Stimulated activated naive CD8-positive, alpha-beta T cell treated with anti-CD3 and anti-CD28 coated beads, Interleukin-15, Interleukin-2, amounts not matched to agents 100 ng/mL and 50 ng/mL, for 24 hours (primary cell): ENCODE data around the gene FMO1.
A peak's percentile ranks its signal among the peaks of the same experiment; 100 is the strongest.
"Not testable (repeated sequence)": the region's sequence is repeated elsewhere in the genome, so short reads cannot be mapped to it uniquely, and the experiment has no call there.

Experiments used
- H3K27ac Mint-ChIP-seq: one replicate; pipeline ENCODE4 v1.8.0; 2021; ENCODE audit warnings: mild to moderate bottlenecking, mixed read lengths
- H3K27me3 Mint-ChIP-seq: one replicate; pipeline ENCODE4 v1.8.0; 2021; ENCODE audit warnings: mixed read lengths
- H3K36me3 Mint-ChIP-seq: one replicate; pipeline ENCODE4 v1.8.0; 2021; ENCODE audit warnings: low read depth, mixed read lengths
- H3K4me1 Mint-ChIP-seq: one replicate; pipeline ENCODE4 v1.8.0; 2021; ENCODE audit warnings: low read depth, mixed read lengths
- H3K4me3 Mint-ChIP-seq: one replicate; pipeline ENCODE4 v1.8.0; 2021; ENCODE audit warnings: mild to moderate bottlenecking, mixed read lengths
- H3K9me3 Mint-ChIP-seq: one replicate; pipeline ENCODE4 v1.8.0; 2021; ENCODE audit warnings: mixed read lengths

Gene FMO1

DNA sequence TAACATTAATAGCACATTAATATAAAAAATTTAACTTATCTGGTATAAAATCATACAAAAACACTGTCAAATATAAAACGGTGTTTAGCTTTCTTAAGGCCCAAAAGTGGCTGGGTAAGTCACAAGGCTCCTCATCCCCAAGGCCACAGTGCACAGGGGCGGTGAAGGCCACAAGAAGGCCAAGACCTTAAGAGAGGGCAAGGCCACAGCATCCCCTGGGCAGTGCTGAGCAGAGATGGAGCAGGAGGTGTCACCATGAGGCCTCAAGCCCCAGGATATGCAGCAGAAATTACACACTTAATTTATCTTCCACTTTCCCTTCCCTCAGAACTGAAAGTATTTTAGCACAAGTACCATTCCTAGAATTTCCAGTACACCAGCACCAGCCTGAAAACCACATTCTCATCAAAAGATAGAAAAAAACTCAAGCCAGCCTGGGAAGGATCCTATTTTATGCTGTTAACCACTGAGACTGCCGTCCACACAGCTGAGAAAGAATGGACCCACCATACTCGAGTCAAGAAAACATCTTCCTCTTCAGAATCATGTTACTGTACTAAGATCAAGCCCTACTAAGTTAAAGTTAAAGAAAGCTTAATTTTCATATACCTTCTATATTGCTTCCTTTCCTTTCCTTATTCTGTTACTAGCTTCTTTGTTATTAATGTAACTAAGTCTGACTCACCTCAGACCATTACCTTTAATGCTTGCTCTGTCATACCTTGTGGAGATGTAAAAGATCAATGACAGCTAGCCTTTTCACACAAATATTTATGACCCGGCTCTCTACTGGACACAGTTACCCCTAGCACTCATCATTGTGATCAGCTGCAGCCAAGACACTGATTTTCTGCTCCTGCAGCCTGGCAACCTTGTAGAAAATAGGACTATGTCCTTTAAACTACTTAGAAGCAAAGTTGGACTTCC is 26.4 kb upstream of the FMO1 start:
- no peaks in the 10 kb centered on the region for H3K9me3 Mint-ChIP-seq
- no peak overlapping the region for H3K27ac Mint-ChIP-seq
- no peak overlapping the region for H3K4me3 Mint-ChIP-seq

DNA sequence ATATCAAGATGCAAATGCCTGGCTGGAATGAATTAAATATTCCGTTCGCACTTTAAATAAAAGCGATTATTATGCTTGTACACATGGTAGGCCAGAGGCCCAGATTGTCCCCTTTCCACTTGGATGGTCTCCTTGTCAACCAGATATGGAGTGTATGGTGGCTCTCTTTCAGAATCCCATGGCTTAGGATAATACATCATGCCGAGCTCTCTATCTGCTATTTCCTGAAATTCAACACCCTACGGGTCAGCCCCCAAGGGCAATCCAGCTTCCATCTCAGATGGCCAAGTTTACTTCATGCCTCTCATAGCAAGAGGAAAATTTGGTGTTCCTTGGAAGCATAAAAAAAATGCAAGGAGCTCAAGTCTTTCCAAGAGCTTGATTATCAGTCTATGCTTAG is 25.4 kb upstream of the FMO1 start:
- Mint-ChIP-seq H3K4me3 (no peak overlapping the region), H3K36me3 (no peaks in the 10 kb centered on the region), H3K9me3 (no peaks in the 10 kb centered on the region), H3K4me1 (no peaks in the 10 kb centered on the region), H3K27ac (no peak overlapping the region), H3K27me3 (peaks cover 3% of the 10 kb centered on the region)

More for the DNA sequence above, 26.4 kb upstream of the FMO1 start:
- H3K4me1 Mint-ChIP-seq: no peaks in the 10 kb centered on the region
- H3K27me3 Mint-ChIP-seq: peaks cover 6% of the 10 kb centered on the region
- no peaks in the 10 kb centered on the region for H3K36me3 Mint-ChIP-seq

DNA sequence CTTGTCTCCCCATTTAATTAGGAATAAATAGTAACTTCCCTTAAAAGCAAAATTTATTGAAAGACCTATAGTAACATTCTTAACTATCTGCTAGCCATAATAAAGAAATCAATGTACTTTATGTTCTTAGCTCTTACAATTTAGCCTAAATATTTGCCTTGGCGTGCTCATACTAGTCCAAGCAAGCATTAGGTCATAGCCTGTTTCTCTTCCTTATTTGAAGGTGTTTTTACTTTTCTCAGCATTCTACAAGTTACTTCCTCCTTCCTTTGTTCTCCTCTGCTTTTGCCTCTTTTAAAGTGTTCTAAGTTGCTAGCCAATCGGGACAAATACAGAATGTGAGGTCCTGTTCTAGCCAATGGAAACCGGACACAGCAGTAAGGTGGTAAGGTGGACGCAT is 24.0 kb upstream of the FMO1 start:
- H3K4me3 Mint-ChIP-seq, H3K27ac Mint-ChIP-seq: not testable (repeated sequence)

DNA sequence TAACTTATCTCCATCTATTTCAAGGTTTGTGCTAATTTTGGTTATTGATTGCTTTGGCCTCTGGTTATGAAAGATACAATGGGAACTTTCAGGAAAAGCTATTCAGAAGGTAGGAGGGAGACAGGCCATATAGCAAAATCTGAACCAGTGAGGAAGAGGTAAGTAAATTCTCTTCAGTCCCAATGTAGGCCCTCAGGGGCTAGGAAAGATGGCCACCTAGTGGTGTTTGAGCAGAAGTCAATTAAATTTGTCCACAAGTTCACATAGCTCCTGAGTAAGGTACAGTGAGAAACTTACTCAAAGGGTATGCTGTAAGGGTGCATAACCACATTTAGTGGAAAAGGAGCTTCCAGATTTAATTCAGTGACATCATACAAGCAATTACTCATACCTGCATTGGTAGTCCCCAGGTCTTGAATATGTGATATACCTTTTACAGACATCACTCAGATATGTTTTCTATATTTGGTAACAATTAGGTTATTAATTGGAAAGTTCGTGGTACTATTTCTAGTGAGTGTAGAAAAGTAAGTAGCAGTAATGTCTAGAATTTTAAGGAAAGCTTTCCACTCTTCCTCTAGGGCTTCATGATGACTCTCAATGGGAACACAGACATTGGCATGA is 21.4 kb upstream of the FMO1 start:
- H3K27me3 Mint-ChIP-seq: peaks cover 4% of the 10 kb centered on the region
- H3K4me1 Mint-ChIP-seq: no peaks in the 10 kb centered on the region
- H3K36me3 Mint-ChIP-seq: no peaks in the 10 kb centered on the region
- no peak overlapping the region for H3K27ac Mint-ChIP-seq
- no peaks in the 10 kb centered on the region for H3K9me3 Mint-ChIP-seq
- H3K4me3 Mint-ChIP-seq: no peak overlapping the region

More for the DNA sequence above, 24.0 kb upstream of the FMO1 start:
- H3K36me3 Mint-ChIP-seq, H3K4me1 Mint-ChIP-seq, H3K27me3 Mint-ChIP-seq, H3K9me3 Mint-ChIP-seq: not testable (repeated sequence)

DNA sequence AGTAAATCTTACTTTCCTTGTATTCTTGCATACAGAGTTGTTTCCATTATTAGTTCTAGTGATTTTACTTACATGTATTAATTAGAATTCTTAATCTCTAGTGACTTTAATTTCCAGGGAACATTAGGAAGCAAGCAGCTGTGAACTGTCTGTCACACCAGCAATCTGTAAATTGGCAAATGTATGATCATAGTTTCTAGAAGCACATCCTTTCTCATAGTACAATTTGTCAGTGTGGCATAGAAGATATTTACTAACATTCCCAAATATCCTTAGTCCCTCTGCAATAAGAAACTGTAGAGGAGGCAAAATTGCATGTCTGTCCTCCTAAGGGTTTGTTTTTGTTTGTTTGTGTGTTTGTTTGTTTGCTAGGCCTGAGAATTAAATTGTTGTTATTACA is 17.0 kb upstream of the FMO1 start:
- Mint-ChIP-seq H3K4me3 (no peak overlapping the region), H3K4me1 (no peaks in the 10 kb centered on the region), H3K27ac (no peak overlapping the region), H3K9me3 (no peaks in the 10 kb centered on the region), H3K27me3 (peaks cover 13% of the 10 kb centered on the region), H3K36me3 (no peaks in the 10 kb centered on the region)

DNA sequence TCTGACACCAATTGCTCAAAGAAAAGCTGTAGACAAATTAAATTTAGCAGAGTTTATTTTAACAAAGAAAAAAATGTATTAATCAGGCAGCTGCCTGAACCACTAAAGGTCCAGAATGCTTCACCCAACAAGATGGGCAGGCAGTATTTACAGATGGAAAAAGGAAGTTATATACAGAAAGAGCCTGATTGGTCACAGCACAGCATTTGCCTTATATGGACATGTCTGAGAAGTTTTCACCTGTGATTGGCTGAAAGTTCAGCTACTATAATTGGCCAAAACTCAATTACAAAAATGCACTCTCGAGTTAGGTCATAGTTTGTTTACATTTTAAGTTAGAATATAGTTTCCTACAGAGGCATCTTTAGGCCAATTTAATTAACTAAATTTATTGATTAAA is 15.1 kb upstream of the FMO1 start:
- Mint-ChIP-seq H3K4me1 (no peaks in the 10 kb centered on the region), H3K9me3 (no peaks in the 10 kb centered on the region), H3K27me3 (peaks cover 17% of the 10 kb centered on the region), H3K27ac (no peak overlapping the region), H3K36me3 (no peaks in the 10 kb centered on the region), H3K4me3 (no peak overlapping the region)

DNA sequence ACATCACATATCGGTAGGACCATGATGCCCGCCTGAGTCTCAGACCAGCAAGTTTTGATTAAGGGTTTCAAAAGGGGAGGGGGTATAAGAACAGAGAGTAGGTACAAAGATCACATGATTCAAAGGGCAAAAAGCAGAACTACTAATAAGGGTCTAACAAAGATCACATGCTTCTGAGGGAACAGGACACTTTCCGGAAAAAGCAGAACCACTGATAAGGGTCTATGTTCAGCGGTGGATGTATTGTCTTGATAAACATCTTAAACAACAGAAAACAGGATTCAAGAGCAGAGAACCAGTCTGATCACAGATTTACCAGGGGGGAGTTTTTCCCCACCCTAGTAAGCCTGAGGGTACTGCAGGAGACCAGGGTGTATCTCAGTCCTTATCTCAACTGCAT is 12.1 kb upstream of the FMO1 start:
- H3K27me3 Mint-ChIP-seq: peaks cover 27% of the 10 kb centered on the region
- not testable (repeated sequence) for H3K4me1 Mint-ChIP-seq, H3K4me3 Mint-ChIP-seq, H3K36me3 Mint-ChIP-seq, H3K9me3 Mint-ChIP-seq, H3K27ac Mint-ChIP-seq

DNA sequence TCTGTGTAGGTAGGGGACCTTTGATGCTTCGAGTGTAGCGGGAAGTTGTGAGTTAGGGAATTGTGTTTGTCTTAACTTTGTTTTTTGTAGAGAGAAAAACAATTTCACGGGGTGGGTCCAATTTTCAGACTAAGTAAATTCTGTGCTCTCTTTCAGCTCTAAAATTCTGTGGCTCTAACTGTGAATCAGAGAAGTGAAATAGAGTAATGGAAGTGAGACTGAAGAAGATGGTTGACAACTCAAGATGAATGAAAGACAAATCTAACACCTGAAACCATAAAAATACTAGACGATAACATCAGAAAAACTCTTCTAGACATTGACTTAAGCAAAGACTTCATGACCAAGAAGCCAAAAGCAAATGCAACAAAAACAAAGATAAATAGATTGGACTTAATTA is 4.4 kb upstream of the FMO1 start:
- H3K9me3 Mint-ChIP-seq: no peaks in the 10 kb centered on the region
- no peak overlapping the region for H3K4me3 Mint-ChIP-seq
- no peak overlapping the region for H3K27ac Mint-ChIP-seq
- H3K36me3 Mint-ChIP-seq: no peaks in the 10 kb centered on the region
- H3K4me1 Mint-ChIP-seq: no peaks in the 10 kb centered on the region
- H3K27me3 Mint-ChIP-seq: peaks cover 27% of the 10 kb centered on the region

DNA sequence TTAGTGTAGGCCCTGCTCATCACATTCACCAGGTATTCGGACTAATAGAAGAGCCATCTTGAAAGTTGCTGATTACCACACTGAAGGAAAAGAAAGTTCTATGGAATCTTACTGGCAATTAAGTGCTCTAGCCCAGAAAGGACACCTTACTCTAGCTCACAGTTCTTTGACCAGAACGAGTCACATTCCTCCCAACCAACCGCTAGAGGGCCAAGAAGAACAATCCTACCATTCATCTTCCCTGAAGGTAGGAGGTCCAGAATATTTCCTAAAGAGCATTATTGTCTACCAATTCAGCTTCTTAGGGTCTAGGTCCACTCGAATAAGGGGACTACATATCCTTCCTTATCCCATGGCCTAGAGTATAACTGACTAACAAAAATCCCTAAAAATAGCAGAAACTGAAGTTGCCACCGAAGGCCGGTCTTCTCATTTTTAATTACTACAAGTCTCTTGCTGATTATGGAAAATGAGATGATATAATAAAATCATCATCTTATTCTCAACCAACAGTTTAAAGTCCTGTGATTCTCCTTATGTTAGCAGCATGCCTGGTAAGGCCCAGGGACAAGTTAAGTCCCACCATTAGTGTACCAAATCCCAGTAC is 2.7 kb upstream of the FMO1 start:
- Mint-ChIP-seq H3K4me3 (no peak overlapping the region), H3K36me3 (no peaks in the 10 kb centered on the region), H3K27me3 (peaks cover 33% of the 10 kb centered on the region), H3K27ac (no peak overlapping the region), H3K4me1 (no peaks in the 10 kb centered on the region), H3K9me3 (no peaks in the 10 kb centered on the region)

DNA sequence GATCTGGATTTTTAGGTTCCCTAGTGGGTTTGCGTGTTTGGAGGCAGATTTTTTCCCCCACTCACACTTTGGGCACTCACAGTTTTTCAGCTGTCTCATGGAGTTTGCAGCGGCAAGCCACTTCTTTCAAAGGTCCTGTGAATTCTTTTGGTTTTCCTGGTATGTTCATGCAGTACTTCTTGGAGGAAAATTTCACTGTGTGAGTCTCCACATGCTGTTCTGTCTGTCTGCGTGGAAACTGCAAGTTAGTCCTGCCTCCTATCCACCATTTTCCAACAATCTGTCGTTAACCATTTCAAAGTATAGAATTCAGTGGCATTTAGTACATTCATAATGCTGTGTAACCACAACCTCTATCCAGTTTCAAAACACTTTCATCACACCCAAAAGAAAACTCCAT is 793 bp upstream of the FMO1 start:
- Mint-ChIP-seq H3K27ac (no peak overlapping the region), H3K36me3 (no peaks in the 10 kb centered on the region), H3K27me3 (peaks cover 39% of the 10 kb centered on the region), H3K4me1 (peaks cover 3% of the 10 kb centered on the region), H3K4me3 (no peak overlapping the region), H3K9me3 (no peaks in the 10 kb centered on the region)

DNA sequence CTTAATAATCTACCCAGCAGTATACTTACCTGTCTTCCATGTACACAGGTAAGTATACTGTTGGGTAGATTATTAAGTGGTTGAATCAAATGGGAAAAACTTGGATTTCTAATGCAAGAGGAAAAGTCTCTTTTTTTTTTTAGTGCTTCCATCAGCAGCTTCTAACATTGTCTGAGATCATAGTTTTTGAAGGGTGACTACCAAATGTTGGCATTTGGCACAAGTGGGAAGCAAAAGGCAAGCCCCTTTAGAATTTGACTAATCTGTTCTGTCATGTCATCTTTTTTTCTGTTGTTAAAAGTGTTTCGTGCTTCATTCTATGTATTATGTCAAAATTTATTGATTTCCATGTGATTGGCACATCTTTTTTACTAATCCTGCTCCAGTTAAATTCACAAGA is 547 bp downstream of the FMO1 start:
- Mint-ChIP-seq H3K27me3 (peaks cover 40% of the 10 kb centered on the region), H3K27ac (no peak overlapping the region), H3K4me3 (no peak overlapping the region), H3K36me3 (no peaks in the 10 kb centered on the region), H3K4me1 (peaks cover 4% of the 10 kb centered on the region), H3K9me3 (no peaks in the 10 kb centered on the region)

DNA sequence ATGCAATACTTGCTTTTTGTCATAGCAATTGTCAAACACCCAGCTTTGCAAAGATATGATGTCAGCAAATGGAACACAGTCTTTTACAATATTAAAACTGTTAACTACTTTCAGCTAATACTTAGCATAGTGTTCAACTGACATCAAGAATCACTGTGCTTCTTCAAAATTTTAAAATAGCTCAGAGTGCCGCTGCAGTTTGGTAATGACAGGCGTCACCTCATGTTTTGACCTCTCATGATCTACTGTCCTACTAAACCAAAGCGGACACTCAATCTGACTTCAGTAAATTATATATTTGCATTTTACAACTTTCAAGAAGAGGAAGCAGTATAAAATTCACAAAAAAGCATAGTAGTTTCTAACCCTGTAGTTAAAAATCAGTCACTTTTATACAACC is 2.0 kb downstream of the FMO1 start:
- Mint-ChIP-seq H3K9me3 (no peaks in the 10 kb centered on the region), H3K27me3 (peaks cover 44% of the 10 kb centered on the region), H3K4me3 (no peak overlapping the region), H3K4me1 (peaks cover 4% of the 10 kb centered on the region), H3K36me3 (no peaks in the 10 kb centered on the region), H3K27ac (no peak overlapping the region)

DNA sequence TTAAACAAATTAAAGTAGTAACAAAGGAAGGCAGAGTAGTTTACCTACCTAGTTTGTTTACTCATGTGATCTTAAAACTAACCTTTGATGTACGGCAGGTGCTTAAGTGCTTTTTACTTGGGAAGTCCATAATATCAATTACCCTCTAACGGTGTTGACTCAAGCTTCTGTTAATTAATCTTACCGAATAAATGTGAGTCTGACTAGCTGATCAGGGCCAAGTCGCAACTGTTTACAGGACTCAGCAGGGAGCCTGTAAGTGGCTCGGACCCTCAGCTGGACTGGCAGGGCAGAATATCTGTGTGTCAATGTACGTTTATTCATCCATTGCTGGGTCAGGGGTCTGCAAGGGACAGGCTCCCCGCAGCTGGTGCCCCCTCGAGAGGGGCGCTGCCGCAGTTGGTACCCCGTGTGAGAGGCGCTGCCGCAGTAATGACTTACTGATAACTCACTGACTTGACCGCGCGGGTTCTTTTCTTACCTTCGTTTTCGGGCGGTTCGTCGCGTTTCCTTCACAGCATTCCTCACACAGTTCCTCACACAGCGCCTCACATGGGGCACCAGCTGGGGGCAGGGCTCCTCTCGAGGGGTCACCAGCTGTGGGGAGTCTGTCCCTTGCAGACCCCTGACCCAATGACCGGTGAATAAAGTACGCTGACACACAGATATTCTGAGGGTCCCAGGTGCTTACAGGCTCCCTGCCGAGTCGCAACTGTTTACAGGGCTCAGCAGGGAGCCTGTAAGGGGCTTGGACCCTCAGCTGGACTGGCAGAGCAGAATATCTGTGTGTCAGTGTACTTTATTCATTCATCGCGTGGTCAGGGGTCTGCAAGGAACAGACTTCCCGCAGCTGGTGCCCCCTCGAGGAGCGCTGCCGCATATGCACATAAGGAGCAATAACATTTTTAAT is 3.0 kb downstream of the FMO1 start:
- Mint-ChIP-seq H3K4me3 (peak overlapping the region; percentile 82), H3K27me3 (peaks cover 47% of the 10 kb centered on the region), H3K9me3 (no peaks in the 10 kb centered on the region), H3K36me3 (no peaks in the 10 kb centered on the region), H3K4me1 (peaks cover 4% of the 10 kb centered on the region), H3K27ac (no peak overlapping the region)

DNA sequence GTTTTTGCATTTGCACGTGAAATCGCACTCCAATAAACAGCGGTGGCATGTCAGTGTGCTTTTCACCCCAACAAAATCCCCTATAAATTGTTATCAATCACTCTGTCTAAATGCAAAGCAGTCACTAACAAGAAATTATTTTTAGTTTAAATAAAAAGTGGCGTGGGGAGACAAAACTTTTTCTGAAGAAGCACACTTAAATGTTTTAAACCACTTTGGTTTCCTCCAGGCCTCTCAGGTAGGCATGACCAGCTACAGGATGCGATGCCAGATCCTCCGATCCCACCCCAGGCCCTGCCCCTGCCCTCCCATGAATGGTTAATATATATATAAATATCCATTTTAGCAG is 3.6 kb downstream of the FMO1 start:
- no peaks in the 10 kb centered on the region for H3K36me3 Mint-ChIP-seq
- H3K27me3 Mint-ChIP-seq: peaks cover 47% of the 10 kb centered on the region
- no peak overlapping the region for H3K27ac Mint-ChIP-seq
- H3K9me3 Mint-ChIP-seq: no peaks in the 10 kb centered on the region
- peaks cover 4% of the 10 kb centered on the region for H3K4me1 Mint-ChIP-seq
- H3K4me3 Mint-ChIP-seq: peak overlapping the region; percentile 82

DNA sequence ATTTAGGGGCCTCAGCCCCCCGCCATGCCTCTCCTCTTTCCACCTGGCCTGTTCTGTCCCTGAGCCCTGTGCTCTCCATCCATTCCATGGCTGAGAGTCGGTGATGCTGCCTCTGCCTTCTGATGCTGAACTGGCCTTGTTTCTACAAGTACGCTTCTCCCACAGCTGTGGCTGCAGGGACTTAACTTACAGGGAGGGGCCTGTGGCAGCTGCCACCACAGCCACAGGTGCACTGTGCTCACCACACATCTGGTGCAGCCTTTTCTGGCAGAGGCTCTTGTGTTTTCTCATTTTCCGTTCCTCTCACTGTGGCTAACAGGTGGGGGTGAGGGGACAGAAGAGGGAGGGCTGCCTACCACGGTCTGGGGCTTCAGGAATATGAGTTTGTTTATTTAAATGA is 4.2 kb downstream of the FMO1 start:
- peaks cover 47% of the 10 kb centered on the region for H3K27me3 Mint-ChIP-seq
- H3K9me3 Mint-ChIP-seq: no peaks in the 10 kb centered on the region
- no peak overlapping the region for H3K27ac Mint-ChIP-seq
- peak overlapping the region; percentile 39 for H3K4me3 Mint-ChIP-seq
- no peaks in the 10 kb centered on the region for H3K36me3 Mint-ChIP-seq
- peaks cover 4% of the 10 kb centered on the region for H3K4me1 Mint-ChIP-seq
